ENCODE measurements around the gene SP1. TPM values are rescaled to one million over a fixed set of nuclear protein-coding genes. Genes with fewer than 3 reads are reported as not detected.

The SP1 gene
- total and polyA plus RNA-seq, 2 of the 4 experiments (the other 2 are of a cell fraction), result 19.7 to 53.6 TPM

DNA sequence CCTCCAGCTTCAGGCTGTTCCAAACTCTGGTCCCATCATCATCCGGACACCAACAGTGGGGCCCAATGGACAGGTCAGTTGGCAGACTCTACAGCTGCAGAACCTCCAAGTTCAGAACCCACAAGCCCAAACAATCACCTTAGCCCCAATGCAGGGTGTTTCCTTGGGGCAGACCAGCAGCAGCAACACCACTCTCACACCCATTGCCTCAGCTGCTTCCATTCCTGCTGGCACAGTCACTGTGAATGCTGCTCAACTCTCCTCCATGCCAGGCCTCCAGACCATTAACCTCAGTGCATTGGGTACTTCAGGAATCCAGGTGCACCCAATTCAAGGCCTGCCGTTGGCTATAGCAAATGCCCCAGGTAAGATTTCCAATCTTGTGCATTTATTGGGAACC, 3.3 kb downstream of the SP1 start:
- intact Hi-C loops (cut with micrococcal nuclease), result no loop called here
- peak overlapping the region; percentile 86 for H3K4ac ChIP-seq (ENCODE audit: low read depth, low read length)
- H3K27me3 ChIP-seq (ENCODE audit: control insufficient read depth, insufficient read depth, low read length), result no peaks in the 10 kb centered on the region
- in situ Hi-C loops (cut with MboI; ENCODE audit: low sequenced_read_pairs), result no loop called here
- POLR2A ChIA-PET (ENCODE audit: unreplicated experiment), result interaction anchor here (0.6 kb wide), 1 partner anchor 35 kb away, joined by 4 read pairs; no protein-coding TSS in a partner anchor
- H3K9me1 ChIP-seq (ENCODE audit: insufficient read depth, low read length), result peaks cover 16% of the 10 kb centered on the region
- no peak overlapping the region for H3K18ac ChIP-seq (ENCODE audit: low read depth, low read length)
- no peak overlapping the region for H2AFZ ChIP-seq (replicated peaks; ENCODE audit: low read length, poor library complexity)
- 86% methylated on average over 1 of the region's 2 CpGs; no CpG with 5 or more reads in 1 of the 2 experiments for WGBS, 2 experiments (ENCODE audit: extremely low coverage in 2 of 2, insufficient read length in 1 of 2)
- 0 out of 4 replicates have a peak overlapping the region, but pooled peaks of 1 of the 2 experiments have one; percentile 25 for H4K8ac ChIP-seq (ENCODE audit: low read depth in 2 of 2, low read length in 2 of 2)
- peak overlapping the region; percentile 68; the same call in 1 of the 2 replicates for H3K23ac ChIP-seq (ENCODE audit: low read depth, low read length)
- H2AK5ac ChIP-seq (ENCODE audit: low read depth, low read length), result peak overlapping the region; percentile 61; the same call in 1 of the 2 replicates
- CTCF ChIA-PET, result interaction anchor here (0.6 to 1.5 kb wide), 3 partner anchors 30 to 58 kb away, joined by 3 to 5 read pairs (median 3); no protein-coding TSS in a partner anchor
- H3K9me3 ChIP-seq (ENCODE audit: control insufficient read depth, insufficient read depth, low read length), result no peaks in the 10 kb centered on the region
- peak overlapping the region; percentile 11; the same call in 1 of the 2 replicates for H3K27ac ChIP-seq (ENCODE audit: insufficient read depth, low read length)
- H2BK5ac ChIP-seq (ENCODE audit: low read depth, low read length, poor library complexity, severe bottlenecking), result no peak overlapping the region
- TF ChIP-seq RAD21 (IDR thresholded peaks at IDR 0.05; ENCODE audit: low read length), result no peak
- no peak for TF ChIP-seq SMC3 (IDR thresholded peaks at IDR 0.05; ENCODE audit: low read depth, low read length)
- TF ChIP-seq, protein P1, sequence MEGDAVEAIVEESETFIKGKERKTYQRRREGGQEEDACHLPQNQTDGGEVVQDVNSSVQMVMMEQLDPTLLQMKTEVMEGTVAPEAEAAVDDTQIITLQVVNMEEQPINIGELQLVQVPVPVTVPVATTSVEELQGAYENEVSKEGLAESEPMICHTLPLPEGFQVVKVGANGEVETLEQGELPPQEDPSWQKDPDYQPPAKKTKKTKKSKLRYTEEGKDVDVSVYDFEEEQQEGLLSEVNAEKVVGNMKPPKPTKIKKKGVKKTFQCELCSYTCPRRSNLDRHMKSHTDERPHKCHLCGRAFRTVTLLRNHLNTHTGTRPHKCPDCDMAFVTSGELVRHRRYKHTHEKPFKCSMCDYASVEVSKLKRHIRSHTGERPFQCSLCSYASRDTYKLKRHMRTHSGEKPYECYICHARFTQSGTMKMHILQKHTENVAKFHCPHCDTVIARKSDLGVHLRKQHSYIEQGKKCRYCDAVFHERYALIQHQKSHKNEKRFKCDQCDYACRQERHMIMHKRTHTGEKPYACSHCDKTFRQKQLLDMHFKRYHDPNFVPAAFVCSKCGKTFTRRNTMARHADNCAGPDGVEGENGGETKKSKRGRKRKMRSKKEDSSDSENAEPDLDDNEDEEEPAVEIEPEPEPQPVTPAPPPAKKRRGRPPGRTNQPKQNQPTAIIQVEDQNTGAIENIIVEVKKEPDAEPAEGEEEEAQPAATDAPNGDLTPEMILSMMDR (conservative IDR thresholded peaks at IDR 0.05; ENCODE audit: low read depth, low read length), result no peak
- TF ChIP-seq RFX5 (IDR thresholded peaks at IDR 0.05; ENCODE audit: low read depth, low read length), result no peak
- TF ChIP-seq RCOR1 (IDR thresholded peaks at IDR 0.05; ENCODE audit: insufficient replicate concordance, low read length), result no peak
- no peak for TF ChIP-seq POLR2A (IDR thresholded peaks at IDR 0.05; ENCODE audit: low read depth, low read length)
- TF ChIP-seq MXI1 (IDR thresholded peaks at IDR 0.05; ENCODE audit: borderline replicate concordance, low read depth, low read length), result no peak
- no peak for TF ChIP-seq MAFK (IDR thresholded peaks at IDR 0.05; ENCODE audit: low read depth, low read length)
- TF ChIP-seq, protein P2, sequence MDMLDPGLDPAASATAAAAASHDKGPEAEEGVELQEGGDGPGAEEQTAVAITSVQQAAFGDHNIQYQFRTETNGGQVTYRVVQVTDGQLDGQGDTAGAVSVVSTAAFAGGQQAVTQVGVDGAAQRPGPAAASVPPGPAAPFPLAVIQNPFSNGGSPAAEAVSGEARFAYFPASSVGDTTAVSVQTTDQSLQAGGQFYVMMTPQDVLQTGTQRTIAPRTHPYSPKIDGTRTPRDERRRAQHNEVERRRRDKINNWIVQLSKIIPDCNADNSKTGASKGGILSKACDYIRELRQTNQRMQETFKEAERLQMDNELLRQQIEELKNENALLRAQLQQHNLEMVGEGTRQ (IDR thresholded peaks at IDR 0.05; ENCODE audit: low read depth, low read length), result no peak
- no peak for TF ChIP-seq CEBPB (IDR thresholded peaks at IDR 0.05; ENCODE audit: low read depth, low read length)
- no peak for TF ChIP-seq CHD1 (IDR thresholded peaks at IDR 0.05; ENCODE audit: low read depth, low read length)
- no peak for TF ChIP-seq NFE2L2 (IDR thresholded peaks at IDR 0.05; ENCODE audit: low read depth, low read length)
- no peak for TF ChIP-seq MAZ (IDR thresholded peaks at IDR 0.05; ENCODE audit: borderline replicate concordance, low read depth, low read length)
- no peak for ATAC-seq (ENCODE audit: low read depth)
- H2BK120ac ChIP-seq (ENCODE audit: low read depth, low read length), result peak overlapping the region; percentile 11; the same call in 1 of the 2 replicates
- H3K14ac ChIP-seq (replicated peaks; ENCODE audit: low read depth, low read length), result peak overlapping the region; percentile 32; the same call in 1 of the 2 replicates
- no peak overlapping the region for H3K56ac ChIP-seq (ENCODE audit: extremely low read depth, insufficient read depth, low read length)
- no peak overlapping the region for H4K91ac ChIP-seq (ENCODE audit: insufficient read depth, low read depth, low read length)
- peaks cover 17% of the 10 kb centered on the region for H3K4me1 ChIP-seq (ENCODE audit: control insufficient read depth, insufficient read depth, low read length)
- no peak for DNase-seq
- peaks cover 23% of the 10 kb centered on the region for H3K36me3 ChIP-seq (ENCODE audit: control insufficient read depth, insufficient read depth, low read length)
- no peak overlapping the region for H2BK20ac ChIP-seq (ENCODE audit: low read depth, low read length)
- BruUV-seq (replicated peaks), result no TSS peak
- H3K79me1 ChIP-seq (ENCODE audit: low read depth in 1 of 2, low read length in 2 of 2), result peaks cover 20 to 43% of the 10 kb centered on the region in 2 experiments
- H4K5ac ChIP-seq (ENCODE audit: low read depth, low read length), result no peak overlapping the region
- H3K4me3 ChIP-seq (ENCODE audit: insufficient read depth, low read depth, low read length), result no peak overlapping the region
- dilution Hi-C loops (cut with HindIII; ENCODE audit: low sequenced_read_pairs, unreplicated experiment), result no loop called here
- H2BK15ac ChIP-seq (ENCODE audit: low read depth, low read length), result no peak overlapping the region
- H3K9ac ChIP-seq (ENCODE audit: low read depth, low read length), result no peak overlapping the region
- peak overlapping the region; percentile 67 for H3K4me2 ChIP-seq (ENCODE audit: low read depth, low read length)
- H2AK9ac ChIP-seq (replicated peaks; ENCODE audit: low read depth, low read length, poor library complexity), result no peak overlapping the region
- H4K20me1 ChIP-seq (ENCODE audit: insufficient read depth, low read length), result peaks cover 27% of the 10 kb centered on the region; the same call in 1 of the 2 replicates

Data from IMR-90 (cell line).